Kidney epithelial cell (primary cell): ENCODE data around the gene FAM13A. TPM values are rescaled to one million over a fixed set of nuclear protein-coding genes. Genes with fewer than 3 reads are reported as not detected.

Experiments
- DNase-seq: peaks from one replicate; pipeline ENCODE4 v3.0.0-alpha.2; 2010; ENCODE audit warnings: low read depth
- H3K27me3 ChIP-seq: 2 replicates; pipeline ENCODE4 v1.6.0; 2011; ENCODE audit warnings: low read length; ENCODE audit not compliant: control insufficient read depth, insufficient read depth
- H3K36me3 ChIP-seq: 2 replicates; pipeline ENCODE4 v1.5.1; 2011; ENCODE audit warnings: low read length; ENCODE audit not compliant: control insufficient read depth, insufficient read depth
- H3K4me3 ChIP-seq: 2 replicates; pipeline ENCODE4 v1.5.1; 2011; ENCODE audit warnings: low read depth, mild to moderate bottlenecking, control low read depth, low read length
- CTCF ChIP-seq: IDR thresholded peaks from 2 replicates; pipeline ENCODE4 v1.5.1; 2011; ENCODE audit warnings: mild to moderate bottlenecking, moderate library complexity, low read length, control low read depth, inconsistent platforms; ENCODE audit not compliant: insufficient read depth, poor library complexity, severe bottlenecking
- total RNA-seq: library from RNA; depleted of rRNA; stranded (reverse); fragments of >200 nt; gene quantifications from 2 replicates; pipeline ENCODE4 v1.2.3, GENCODE V29; 2015

FAM13A gene
- total RNA-seq: 3.4 and 5.5 TPM in 2 replicates

DNA sequence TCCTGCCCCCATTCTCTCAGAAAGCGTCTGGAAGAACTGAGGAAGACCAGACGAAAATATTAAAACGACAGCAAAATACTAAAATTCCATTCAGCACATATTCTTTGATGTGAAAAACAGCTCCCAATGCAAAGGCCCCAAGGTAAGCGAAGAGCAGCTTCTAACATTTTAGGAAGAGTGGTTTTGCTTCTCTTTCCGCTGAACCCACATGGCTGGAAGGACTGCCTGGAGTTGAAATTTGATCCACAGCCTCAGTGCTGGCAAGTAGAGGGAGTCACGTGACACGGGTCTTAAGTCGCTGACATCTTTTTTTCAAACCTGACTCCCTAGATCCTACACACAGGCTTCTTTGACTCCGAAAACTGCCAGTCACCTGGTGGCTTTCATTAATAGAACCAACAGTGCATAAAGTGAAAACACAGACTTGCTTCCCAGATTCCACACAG lies at the start of gene FAM13A:
Gene FAM13A, minus strand, starts transcription at position 233 of the 446 bp plus-strand sequence. Its CDS starts 221 bp downstream, at position 12.
- Histone ChIP-seq H3K4me3 (peak within 1 kb of the TSS; percentile 38), H3K36me3 (no peaks in the 10 kb centered on the region)

GRCh38 chr4:89105726-89106125 lies 48.7 kb upstream of the FAM13A start:
- TF ChIP-seq CTCF: no peak
- Histone ChIP-seq H3K4me3 (no peak overlapping the region), H3K36me3 (no peaks in the 10 kb centered on the region), H3K27me3 (peaks cover 7% of the 10 kb centered on the region)
- no peak for DNase-seq

More for the DNA sequence above, at the start of gene FAM13A:
- DNase-seq: peak; percentile 99
- no peaks in the 10 kb centered on the region for H3K27me3 ChIP-seq
- no peak for TF ChIP-seq CTCF

DNA sequence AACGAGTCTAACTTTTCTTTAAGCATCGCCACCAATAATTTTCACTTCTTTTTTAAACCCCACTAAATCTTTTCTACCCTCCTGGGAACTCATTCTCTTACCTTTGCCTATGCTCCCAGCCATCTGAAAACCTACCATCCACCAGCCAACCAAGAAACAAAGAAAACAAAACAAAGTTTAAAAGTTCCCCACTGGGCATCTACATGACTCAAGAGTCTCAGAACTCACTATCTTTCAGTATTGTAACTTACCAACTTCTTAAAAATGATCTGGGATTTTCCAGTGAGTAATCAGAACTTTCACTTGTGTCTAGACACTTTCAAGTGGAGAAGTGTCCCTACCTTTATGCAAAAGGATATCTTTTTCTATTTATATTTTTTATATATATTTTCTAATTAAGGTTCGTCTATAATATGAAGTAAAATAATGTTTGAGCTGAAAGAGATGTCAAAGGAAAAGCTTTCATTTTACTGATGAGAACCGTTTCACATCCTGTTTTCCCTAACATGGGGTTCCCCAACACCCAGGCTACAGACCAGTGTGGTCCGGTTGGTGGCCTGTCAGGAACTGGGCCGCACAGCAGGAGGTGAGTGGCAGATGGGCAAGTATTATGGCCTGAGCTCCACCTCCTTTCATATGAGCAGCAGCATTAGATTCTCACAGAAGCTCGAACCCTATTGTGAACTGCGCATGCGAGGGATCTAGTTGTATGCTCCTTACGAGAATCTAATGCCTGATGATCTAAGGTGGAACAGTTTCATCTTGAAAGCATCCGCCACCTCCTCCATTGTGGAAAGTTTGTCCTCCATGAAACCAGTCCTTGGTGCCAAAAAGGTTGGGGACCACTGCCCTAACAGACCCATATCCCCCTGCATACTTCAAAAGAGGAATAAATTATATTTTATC lies 44.5 kb upstream of the FAM13A start:
- TF ChIP-seq CTCF: no peak
- Histone ChIP-seq H3K36me3 (no peaks in the 10 kb centered on the region), H3K4me3 (no peak overlapping the region), H3K27me3 (no peaks in the 10 kb centered on the region)
- DNase-seq: no peak

GRCh38 chr4:89100853-89101252 lies 43.9 kb upstream of the FAM13A start:
- no peak for TF ChIP-seq CTCF
- DNase-seq: no peak
- Histone ChIP-seq H3K4me3 (no peak overlapping the region), H3K27me3 (no peaks in the 10 kb centered on the region), H3K36me3 (no peaks in the 10 kb centered on the region)

GRCh38 chr4:89099471-89099870 lies 42.5 kb upstream of the FAM13A start:
- no peaks in the 10 kb centered on the region for H3K36me3 ChIP-seq
- DNase-seq: no peak
- no peaks in the 10 kb centered on the region for H3K27me3 ChIP-seq
- no peak overlapping the region for H3K4me3 ChIP-seq
- no peak for TF ChIP-seq CTCF
